Mammary epithelial cell (primary cell): ENCODE measurements around the gene NRXN2.

ENCODE experiments used
- EZH2 ChIP-seq: IDR thresholded peaks from 2 replicates; pipeline ENCODE4 v1.6.1; 2012; ENCODE audit warnings: low read length, inconsistent platforms, borderline replicate concordance
- TF ChIP-seq, protein P1 (sequence below), 2 donors: IDR thresholded peaks in 1 of 2; conservative IDR thresholded peaks in 1 of 2; 2 replicates each; pipeline ENCODE4 v1.5.1; 2011 to 2012; ENCODE audit warnings: inconsistent platforms in 2 of 2, low read length in 2 of 2, mild to moderate bottlenecking in 2 of 2, control low read depth in 1 of 2, low read depth in 1 of 2; ENCODE audit not compliant: insufficient read depth in 1 of 2; ENCODE audit errors: extremely low read depth in 1 of 2

DNA sequence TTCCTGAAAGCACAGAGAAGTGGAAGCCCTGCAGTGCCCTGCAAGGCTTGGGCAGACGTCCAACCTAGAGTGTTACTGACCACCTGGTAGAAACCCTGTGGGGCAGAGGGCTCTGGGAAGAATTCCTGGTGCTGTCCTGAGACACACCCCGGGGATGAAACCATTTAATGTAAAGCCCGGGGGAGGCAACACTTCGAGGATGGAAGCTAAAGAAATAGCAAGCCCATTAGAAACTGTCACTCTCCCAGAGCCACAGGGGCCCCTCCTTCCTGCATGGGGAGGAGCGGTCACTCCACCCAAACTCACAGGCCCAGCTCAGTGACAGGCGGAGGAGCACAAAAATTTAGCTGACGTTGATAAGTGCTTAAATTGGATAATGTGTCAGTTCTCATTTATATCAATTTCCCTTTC is 57.6 kb downstream of the NRXN2 start:
- TF ChIP-seq, protein P1, sequence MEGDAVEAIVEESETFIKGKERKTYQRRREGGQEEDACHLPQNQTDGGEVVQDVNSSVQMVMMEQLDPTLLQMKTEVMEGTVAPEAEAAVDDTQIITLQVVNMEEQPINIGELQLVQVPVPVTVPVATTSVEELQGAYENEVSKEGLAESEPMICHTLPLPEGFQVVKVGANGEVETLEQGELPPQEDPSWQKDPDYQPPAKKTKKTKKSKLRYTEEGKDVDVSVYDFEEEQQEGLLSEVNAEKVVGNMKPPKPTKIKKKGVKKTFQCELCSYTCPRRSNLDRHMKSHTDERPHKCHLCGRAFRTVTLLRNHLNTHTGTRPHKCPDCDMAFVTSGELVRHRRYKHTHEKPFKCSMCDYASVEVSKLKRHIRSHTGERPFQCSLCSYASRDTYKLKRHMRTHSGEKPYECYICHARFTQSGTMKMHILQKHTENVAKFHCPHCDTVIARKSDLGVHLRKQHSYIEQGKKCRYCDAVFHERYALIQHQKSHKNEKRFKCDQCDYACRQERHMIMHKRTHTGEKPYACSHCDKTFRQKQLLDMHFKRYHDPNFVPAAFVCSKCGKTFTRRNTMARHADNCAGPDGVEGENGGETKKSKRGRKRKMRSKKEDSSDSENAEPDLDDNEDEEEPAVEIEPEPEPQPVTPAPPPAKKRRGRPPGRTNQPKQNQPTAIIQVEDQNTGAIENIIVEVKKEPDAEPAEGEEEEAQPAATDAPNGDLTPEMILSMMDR (conservative IDR thresholded peaks at IDR 0.05 in 1 of 2, IDR thresholded peaks at IDR 0.05 in 1 of 2; ENCODE audit: extremely low read depth in 1 of 2, insufficient read depth in 1 of 2, low read depth in 1 of 2, low read length in 2 of 2), result no peak
- TF ChIP-seq EZH2, result no peak
